ENCODE results near the gene DGKB.
A peak's percentile ranks its signal among the peaks of the same experiment; 100 is the strongest.
"Not testable (repeated sequence)": the region's sequence is repeated elsewhere in the genome, so short reads cannot be mapped to it uniquely, and the experiment has no call there.

The DGKB gene

DNA sequence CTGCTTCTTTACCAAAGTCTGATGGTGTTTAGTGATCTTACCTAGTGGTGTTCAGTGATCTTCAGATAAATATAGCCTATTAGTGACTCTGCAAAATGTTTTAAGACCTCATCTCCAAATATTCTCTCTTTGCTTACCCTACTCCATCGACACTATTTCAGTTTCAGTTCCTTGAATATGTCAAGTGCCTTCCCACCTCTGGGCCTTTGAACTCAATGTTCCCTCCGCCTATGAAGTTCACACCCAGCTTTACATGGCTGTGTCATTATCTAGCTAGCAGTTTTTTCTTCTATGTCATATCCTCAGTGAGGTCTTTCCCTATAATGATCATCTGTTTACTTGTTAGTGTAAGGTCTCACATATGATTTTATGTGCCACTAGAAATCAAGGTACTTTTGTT is 322.6 kb downstream of the DGKB start:
- DNase-seq (ENCODE audit: low spot score), result no peak

DNA sequence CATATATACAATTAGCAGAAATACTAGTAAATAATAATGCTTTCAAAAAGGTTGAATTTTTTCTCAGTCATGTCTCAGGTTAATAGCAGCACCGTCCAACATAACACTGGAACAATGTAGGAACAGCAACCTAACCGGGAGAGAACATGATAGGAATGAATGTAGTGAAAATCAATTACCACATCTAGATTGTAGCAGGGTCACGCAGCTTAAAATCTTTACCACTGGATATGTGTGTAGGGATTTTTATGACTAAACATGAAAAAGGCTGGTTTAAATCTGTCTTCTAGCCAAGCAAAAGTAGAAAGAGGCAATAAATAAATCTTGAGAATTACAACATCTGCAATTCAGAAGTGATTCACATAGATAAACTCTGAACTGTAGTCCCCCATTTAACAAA is 326.0 kb downstream of the DGKB start:
- no peak for DNase-seq (ENCODE audit: low spot score)

- no peak for DNase-seq (ENCODE audit: low spot score)
Observed at GRCh38 chr7:14570750-14571607, 331.6 kb downstream of the DGKB start.

DNA sequence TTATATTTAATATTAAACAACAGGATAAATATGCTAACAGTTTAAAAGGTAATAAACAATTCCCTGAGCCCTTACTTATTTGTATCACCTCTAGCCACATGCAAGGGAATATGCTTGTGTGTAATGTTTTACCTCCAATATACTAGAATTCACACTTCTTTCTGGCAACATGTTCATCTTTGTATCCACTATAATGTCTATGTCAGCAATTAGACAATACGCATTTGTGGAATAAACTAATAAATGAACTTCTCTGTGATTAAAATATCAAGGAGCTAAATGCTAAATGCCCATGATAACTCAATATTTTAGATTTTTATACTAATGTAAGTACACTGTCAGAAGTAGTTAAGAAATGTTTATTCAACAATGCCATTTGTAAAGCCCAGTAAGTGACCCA is 350.5 kb downstream of the DGKB start:
- no peak for DNase-seq (ENCODE audit: low spot score)

GRCh38 chr7:14551310-14551709 is 351.2 kb downstream of the DGKB start:
- DNase-seq (ENCODE audit: low spot score), result no peak

GRCh38 chr7:14542624-14543023 is 359.9 kb downstream of the DGKB start:
- DNase-seq (ENCODE audit: low spot score), result no peak

GRCh38 chr7:14521183-14521582 is 381.4 kb downstream of the DGKB start:
- DNase-seq (ENCODE audit: low spot score), result no peak

DNA sequence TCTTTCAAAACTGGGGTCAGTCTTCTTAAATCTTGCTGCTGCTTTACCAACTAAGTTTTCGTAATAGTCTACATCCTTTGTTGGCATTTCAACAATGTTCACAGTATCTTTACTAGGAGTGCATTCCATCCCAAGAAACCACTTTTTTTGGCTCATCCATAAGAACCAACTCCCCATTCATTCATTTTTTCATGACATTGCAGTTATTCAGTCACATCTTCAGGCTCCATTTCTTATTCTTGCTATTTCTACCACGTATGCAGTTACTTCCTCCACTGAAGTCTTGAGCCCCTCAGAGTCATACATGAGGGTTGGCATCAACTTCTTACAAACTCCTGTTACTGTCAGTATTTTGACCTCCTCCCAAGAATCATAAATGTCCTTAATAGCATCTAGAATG is 392.3 kb downstream of the DGKB start:
- no peak for DNase-seq (ENCODE audit: low spot score)

DNA sequence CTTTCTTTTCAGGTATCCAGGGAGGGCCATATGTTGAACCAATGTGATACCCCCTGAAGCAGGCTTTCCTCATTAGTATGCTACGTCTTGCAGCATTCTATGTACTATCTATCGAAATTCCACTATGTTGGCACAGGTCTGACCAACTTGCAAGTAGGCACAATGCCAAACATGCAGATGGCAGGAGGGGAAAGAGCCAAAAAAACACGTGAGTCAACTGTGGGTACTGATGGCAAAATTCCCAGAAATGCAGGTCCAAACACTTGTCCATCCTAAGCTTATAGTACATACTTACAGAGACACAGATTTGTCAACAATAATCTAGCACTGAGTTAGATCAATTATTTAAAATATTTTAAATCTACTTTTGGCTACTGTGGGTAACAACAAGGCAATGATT is 394.9 kb downstream of the DGKB start:
- no peak for DNase-seq (ENCODE audit: low spot score)

DNA sequence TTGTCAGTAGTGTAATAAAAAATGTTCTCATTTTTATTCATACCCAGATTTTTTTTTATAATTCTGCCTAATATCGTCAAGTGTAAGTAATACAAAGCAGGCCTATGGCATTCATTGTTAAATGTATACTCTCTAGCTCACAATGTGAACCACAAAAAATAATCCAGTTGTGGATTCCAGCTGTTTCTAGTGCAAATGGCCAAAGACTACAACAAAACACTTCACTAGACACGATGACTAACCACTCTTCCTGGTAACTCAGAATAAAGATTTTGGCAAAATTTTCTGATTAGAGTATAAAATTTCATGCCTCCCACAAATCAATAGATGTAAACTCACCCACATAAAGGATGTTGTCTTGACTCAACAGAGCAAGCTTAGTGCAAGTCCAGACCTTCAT is 396.6 kb downstream of the DGKB start:
- DNase-seq (ENCODE audit: low spot score), result no peak

GRCh38 chr7:14504134-14504533 is 398.4 kb downstream of the DGKB start:
- DNase-seq (ENCODE audit: low spot score), result no peak

GRCh38 chr7:14503623-14504022 is 398.9 kb downstream of the DGKB start:
- DNase-seq (ENCODE audit: low spot score), result no peak

GRCh38 chr7:14501436-14501835 is 401.1 kb downstream of the DGKB start:
- no peak for DNase-seq (ENCODE audit: low spot score)

GRCh38 chr7:14497390-14497789 is 405.2 kb downstream of the DGKB start:
- no peak for DNase-seq (ENCODE audit: low spot score)

GRCh38 chr7:14495633-14496032 is 406.9 kb downstream of the DGKB start:
- DNase-seq (ENCODE audit: low spot score), result no peak

- DNase-seq (ENCODE audit: low spot score), result no peak
Observed at GRCh38 chr7:14487701-14488395, 414.7 kb downstream of the DGKB start.

DNA sequence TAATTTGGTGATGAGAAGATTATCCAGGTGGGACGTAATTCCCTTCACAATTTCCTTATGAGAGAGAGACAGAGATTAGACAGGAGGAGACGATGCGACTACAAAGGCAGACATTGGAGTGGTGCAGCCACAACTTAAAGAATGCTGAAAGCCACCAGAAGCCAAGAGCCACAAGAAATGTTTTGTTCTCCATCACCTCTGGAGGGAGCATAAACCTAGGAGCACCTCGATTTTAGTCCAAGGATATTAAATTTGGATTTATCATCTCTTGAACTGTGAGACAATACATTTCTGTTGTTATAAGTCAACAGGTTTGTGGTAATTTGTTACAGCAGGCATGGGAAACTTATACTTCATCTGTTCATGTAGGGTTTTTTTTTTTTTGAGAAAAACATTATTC is 418.9 kb downstream of the DGKB start:
- no peak for DNase-seq (ENCODE audit: low spot score)

DNA sequence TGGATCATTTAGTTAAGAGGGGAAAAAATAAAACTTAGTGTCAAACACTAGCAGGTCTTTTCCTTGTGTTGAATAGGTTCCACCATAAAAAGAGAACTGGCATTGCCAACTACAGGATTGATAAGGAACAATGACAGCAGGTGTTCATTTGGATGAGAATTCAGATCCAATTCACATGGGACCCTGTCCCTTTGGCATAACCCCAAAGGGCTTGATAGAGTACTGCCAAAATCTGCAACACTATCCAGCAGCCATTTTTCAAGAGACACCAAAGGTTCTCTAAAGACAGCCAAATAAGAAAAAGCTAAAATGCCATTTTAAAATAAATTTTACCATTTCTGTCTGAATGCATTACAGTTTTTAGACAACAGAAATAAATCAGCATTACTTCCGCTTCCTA is 422.3 kb downstream of the DGKB start:
- DNase-seq (ENCODE audit: low spot score), result no peak

- DNase-seq (ENCODE audit: low spot score), result peak; percentile 18
Observed at GRCh38 chr7:14478834-14479510, 423.6 kb downstream of the DGKB start.

GRCh38 chr7:14461716-14462115 is 440.8 kb downstream of the DGKB start:
- not testable (repeated sequence) for DNase-seq (ENCODE audit: low spot score)

DNA sequence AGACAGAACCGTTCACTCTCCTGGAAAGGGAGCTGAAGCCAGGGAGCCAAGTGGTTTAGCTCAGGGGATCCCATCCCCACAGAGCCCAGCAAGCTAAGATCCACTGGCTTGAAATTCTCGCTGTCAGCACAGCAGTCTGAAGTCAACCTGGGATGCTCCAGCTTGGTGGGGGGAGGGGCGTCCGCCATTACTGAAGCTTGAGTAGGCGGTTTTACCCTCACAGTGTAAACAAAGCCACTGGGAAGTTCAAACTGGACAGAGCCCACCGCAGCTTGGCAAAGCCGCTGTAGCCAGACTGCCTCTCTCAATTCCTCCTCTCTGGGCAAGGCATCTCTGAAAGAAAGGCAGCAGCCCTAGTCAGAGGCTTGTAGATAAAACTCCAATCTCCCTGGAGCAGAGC is 443.7 kb downstream of the DGKB start:
- DNase-seq (ENCODE audit: low spot score), result not testable (repeated sequence)

- DNase-seq (ENCODE audit: low spot score), result peak; percentile 76
Observed at GRCh38 chr7:14457568-14458453, 444.7 kb downstream of the DGKB start.

Measured in COLO829 (cell line).